ENCODE data around the gene CSGALNACT2. TPM values are rescaled to one million over a fixed set of nuclear protein-coding genes. Genes with fewer than 3 reads are reported as not detected.

The CSGALNACT2 gene
- polyA plus RNA-seq, 1 of the 3 experiments (the other 2 are of a cell fraction), result 11.5 TPM

DNA sequence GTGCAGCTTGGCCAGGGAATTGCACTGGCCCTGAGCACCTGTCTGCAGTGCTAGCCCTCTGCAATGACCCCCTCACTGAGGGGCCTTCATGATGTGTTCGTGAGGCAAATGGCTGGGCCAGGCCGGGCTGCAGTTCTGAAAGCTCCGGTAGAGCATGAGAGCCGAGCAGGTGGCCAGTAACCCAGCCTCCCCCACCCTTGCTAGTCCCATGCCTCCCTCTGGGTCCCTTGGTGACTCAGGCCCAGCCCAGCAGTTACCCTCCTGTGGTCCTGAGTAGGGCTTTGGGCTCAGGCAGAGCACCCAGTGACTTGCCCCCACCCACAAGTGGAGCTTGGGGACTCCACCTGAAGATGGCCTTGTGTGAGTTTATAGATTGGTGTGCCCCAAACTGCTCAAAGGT is 16.1 kb upstream of the CSGALNACT2 start:
- no peak for TF ChIP-seq NFIC (IDR thresholded peaks at IDR 0.05; ENCODE audit: borderline replicate concordance)
- no peak for TF ChIP-seq EZH2phosphoT487 (IDR thresholded peaks at IDR 0.05; ENCODE audit: borderline replicate concordance, low read depth)
- no peak for TF ChIP-seq TAF1 (IDR thresholded peaks at IDR 0.05; ENCODE audit: borderline replicate concordance, low read depth, low read length)
- no peak for TF ChIP-seq EP300 (IDR thresholded peaks at IDR 0.05; ENCODE audit: borderline replicate concordance in 1 of 2, low read depth in 1 of 2, low read length in 1 of 2)
- TF ChIP-seq YY1 (IDR thresholded peaks at IDR 0.05; ENCODE audit: low read depth), result no peak
- TF ChIP-seq, protein P1, sequence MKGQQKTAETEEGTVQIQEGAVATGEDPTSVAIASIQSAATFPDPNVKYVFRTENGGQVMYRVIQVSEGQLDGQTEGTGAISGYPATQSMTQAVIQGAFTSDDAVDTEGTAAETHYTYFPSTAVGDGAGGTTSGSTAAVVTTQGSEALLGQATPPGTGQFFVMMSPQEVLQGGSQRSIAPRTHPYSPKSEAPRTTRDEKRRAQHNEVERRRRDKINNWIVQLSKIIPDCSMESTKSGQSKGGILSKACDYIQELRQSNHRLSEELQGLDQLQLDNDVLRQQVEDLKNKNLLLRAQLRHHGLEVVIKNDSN (IDR thresholded peaks at IDR 0.05; ENCODE audit: borderline replicate concordance, low read depth), result no peak
- TF ChIP-seq GABPA (IDR thresholded peaks at IDR 0.05; ENCODE audit: low read depth), result no peak
- TF ChIP-seq, protein P2, sequence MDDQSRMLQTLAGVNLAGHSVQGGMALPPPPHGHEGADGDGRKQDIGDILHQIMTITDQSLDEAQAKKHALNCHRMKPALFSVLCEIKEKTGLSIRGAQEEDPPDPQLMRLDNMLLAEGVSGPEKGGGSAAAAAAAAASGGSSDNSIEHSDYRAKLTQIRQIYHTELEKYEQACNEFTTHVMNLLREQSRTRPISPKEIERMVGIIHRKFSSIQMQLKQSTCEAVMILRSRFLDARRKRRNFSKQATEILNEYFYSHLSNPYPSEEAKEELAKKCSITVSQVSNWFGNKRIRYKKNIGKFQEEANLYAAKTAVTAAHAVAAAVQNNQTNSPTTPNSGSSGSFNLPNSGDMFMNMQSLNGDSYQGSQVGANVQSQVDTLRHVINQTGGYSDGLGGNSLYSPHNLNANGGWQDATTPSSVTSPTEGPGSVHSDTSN (IDR thresholded peaks at IDR 0.05), result no peak
- TF ChIP-seq JUND (IDR thresholded peaks at IDR 0.05), result no peak
- TF ChIP-seq RXRA (IDR thresholded peaks at IDR 0.05; ENCODE audit: borderline replicate concordance, low read depth), result no peak
- no peak for TF ChIP-seq FOSL2 (IDR thresholded peaks at IDR 0.05; ENCODE audit: borderline replicate concordance, low read depth)
- no peak overlapping the region for H3K4me3 ChIP-seq (ENCODE audit: low read depth in 2 of 2, low read length in 1 of 2)
- H3K4me1 ChIP-seq (ENCODE audit: control insufficient read depth in 1 of 2, insufficient read depth in 2 of 2, low read depth in 1 of 2, low read length in 1 of 2), result peaks cover 0 to 15% of the 10 kb centered on the region in 2 experiments; a peak in 1 of 4 replicates
- H3K9ac ChIP-seq, result no peak overlapping the region
- no peaks in the 10 kb centered on the region for H3K27me3 ChIP-seq (ENCODE audit: insufficient read depth)
- no peaks in the 10 kb centered on the region for H3K79me2 ChIP-seq (ENCODE audit: insufficient read depth)
- no peak overlapping the region for H2AFZ ChIP-seq (ENCODE audit: low read depth)
- no peaks in the 10 kb centered on the region for H3K9me3 ChIP-seq
- no peak for DNase-seq
- peaks cover 0 to 10% of the 10 kb centered on the region in 2 experiments for H3K36me3 ChIP-seq (replicated peaks in 1 of 2; ENCODE audit: control insufficient read depth in 1 of 2, insufficient read depth in 2 of 2, low read length in 1 of 2)
- H3K9me2 ChIP-seq, result no peaks in the 10 kb centered on the region
- no peak overlapping the region for H3K27ac ChIP-seq (ENCODE audit: low read depth in 2 of 2, low read length in 1 of 2)
- POLR2A ChIA-PET, result interaction anchor here (0.8 kb wide), 1 partner anchor 11 kb away, joined by 3 read pairs; no protein-coding TSS in a partner anchor
- H3F3A ChIP-seq (replicated peaks; ENCODE audit: insufficient read depth), result no peaks in the 10 kb centered on the region
- WGBS (ENCODE audit: low lambda C conversion rate), result 87% methylated on average over 2 of the region's 4 CpGs
- no peak overlapping the region for H3K4me2 ChIP-seq
- no peaks in the 10 kb centered on the region for H4K20me1 ChIP-seq (ENCODE audit: insufficient read depth)
- CTCF ChIA-PET, result interaction anchor here (1.2 to 1.8 kb wide), 2 partner anchors 11 to 17 kb away, joined by 4 to 6 read pairs; no protein-coding TSS in a partner anchor

DNA sequence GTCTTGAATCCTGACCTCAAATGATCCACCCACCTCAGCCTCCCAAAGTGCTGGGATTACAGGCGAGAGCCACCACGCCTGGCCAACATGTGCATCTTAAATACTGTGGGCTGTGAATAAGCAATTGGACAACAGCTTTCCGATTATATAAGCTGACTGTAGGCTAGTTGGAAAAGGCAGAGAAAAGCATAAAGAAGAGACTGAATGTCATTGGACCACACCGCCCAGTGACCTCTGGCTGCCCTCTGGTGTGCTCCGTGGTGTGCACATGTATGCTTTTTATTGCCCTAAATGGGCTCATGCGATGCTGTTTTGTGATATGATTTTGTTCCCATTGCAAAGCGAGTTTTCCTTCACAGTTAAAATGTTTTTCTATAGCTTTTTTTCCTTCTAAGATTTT is 15.4 kb upstream of the CSGALNACT2 start:
- H3F3A ChIP-seq (replicated peaks; ENCODE audit: insufficient read depth), result no peaks in the 10 kb centered on the region
- H4K20me1 ChIP-seq (ENCODE audit: insufficient read depth), result no peaks in the 10 kb centered on the region
- H3K4me1 ChIP-seq (ENCODE audit: control insufficient read depth in 1 of 2, insufficient read depth in 2 of 2, low read depth in 1 of 2, low read length in 1 of 2), result peaks cover 0 to 15% of the 10 kb centered on the region in 2 experiments; a peak in 1 of 4 replicates
- H3K9me3 ChIP-seq, result no peaks in the 10 kb centered on the region
- H3K9me2 ChIP-seq, result no peaks in the 10 kb centered on the region
- no peak overlapping the region for H3K4me2 ChIP-seq
- no peak overlapping the region for H3K27ac ChIP-seq (ENCODE audit: low read depth in 2 of 2, low read length in 1 of 2)
- no peak overlapping the region for H3K9ac ChIP-seq
- ChIA-PET CTCF (interaction anchor here (1.2 to 1.8 kb wide), 2 partner anchors 11 to 18 kb away, joined by 4 to 6 read pairs; no protein-coding TSS in a partner anchor), POLR2A (no interaction called here)
- peaks cover 0 to 10% of the 10 kb centered on the region in 2 experiments for H3K36me3 ChIP-seq (replicated peaks in 1 of 2; ENCODE audit: control insufficient read depth in 1 of 2, insufficient read depth in 2 of 2, low read length in 1 of 2)
- no peaks in the 10 kb centered on the region for H3K27me3 ChIP-seq (ENCODE audit: insufficient read depth)
- WGBS (ENCODE audit: low lambda C conversion rate), result 88% methylated on average over 4 of the region's 7 CpGs
- no peak overlapping the region for H3K4me3 ChIP-seq (ENCODE audit: low read depth in 2 of 2, low read length in 1 of 2)
- DNase-seq, result no peak
- H2AFZ ChIP-seq (ENCODE audit: low read depth), result no peak overlapping the region
- H3K79me2 ChIP-seq (ENCODE audit: insufficient read depth), result no peaks in the 10 kb centered on the region
- TF ChIP-seq TEAD4 (IDR thresholded peaks at IDR 0.05; ENCODE audit: borderline replicate concordance, insufficient read depth), result no peak
- TF ChIP-seq, protein P3, sequence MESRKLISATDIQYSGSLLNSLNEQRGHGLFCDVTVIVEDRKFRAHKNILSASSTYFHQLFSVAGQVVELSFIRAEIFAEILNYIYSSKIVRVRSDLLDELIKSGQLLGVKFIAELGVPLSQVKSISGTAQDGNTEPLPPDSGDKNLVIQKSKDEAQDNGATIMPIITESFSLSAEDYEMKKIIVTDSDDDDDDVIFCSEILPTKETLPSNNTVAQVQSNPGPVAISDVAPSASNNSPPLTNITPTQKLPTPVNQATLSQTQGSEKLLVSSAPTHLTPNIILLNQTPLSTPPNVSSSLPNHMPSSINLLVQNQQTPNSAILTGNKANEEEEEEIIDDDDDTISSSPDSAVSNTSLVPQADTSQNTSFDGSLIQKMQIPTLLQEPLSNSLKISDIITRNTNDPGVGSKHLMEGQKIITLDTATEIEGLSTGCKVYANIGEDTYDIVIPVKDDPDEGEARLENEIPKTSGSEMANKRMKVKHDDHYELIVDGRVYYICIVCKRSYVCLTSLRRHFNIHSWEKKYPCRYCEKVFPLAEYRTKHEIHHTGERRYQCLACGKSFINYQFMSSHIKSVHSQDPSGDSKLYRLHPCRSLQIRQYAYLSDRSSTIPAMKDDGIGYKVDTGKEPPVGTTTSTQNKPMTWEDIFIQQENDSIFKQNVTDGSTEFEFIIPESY (IDR thresholded peaks at IDR 0.05; ENCODE audit: borderline replicate concordance, low read depth), result no peak
- TF ChIP-seq RFX5 (IDR thresholded peaks at IDR 0.05; ENCODE audit: low read length), result no peak
- TF ChIP-seq, protein P4, sequence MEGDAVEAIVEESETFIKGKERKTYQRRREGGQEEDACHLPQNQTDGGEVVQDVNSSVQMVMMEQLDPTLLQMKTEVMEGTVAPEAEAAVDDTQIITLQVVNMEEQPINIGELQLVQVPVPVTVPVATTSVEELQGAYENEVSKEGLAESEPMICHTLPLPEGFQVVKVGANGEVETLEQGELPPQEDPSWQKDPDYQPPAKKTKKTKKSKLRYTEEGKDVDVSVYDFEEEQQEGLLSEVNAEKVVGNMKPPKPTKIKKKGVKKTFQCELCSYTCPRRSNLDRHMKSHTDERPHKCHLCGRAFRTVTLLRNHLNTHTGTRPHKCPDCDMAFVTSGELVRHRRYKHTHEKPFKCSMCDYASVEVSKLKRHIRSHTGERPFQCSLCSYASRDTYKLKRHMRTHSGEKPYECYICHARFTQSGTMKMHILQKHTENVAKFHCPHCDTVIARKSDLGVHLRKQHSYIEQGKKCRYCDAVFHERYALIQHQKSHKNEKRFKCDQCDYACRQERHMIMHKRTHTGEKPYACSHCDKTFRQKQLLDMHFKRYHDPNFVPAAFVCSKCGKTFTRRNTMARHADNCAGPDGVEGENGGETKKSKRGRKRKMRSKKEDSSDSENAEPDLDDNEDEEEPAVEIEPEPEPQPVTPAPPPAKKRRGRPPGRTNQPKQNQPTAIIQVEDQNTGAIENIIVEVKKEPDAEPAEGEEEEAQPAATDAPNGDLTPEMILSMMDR (IDR thresholded peaks at IDR 0.05), result no peak
- no peak for TF ChIP-seq NRF1 (IDR thresholded peaks at IDR 0.05; ENCODE audit: low read depth, low read length)
- TF ChIP-seq, protein P2 (IDR thresholded peaks at IDR 0.05), result no peak

Measured in SK-N-SH (cell line).